Suprapubic skin (tissue), 4 donors: ENCODE data around the gene DTWD1.

Experiments used
- EP300 ChIP-seq: sonication (generic); formaldehyde crosslinking; IDR thresholded peaks from one replicate; pipeline ENCODE4 v1.6.1; 2017; ENCODE audit warnings: antibody characterized with exemption
- POLR2A ChIP-seq, 2 donors: fragments of 450-650 bp; IDR thresholded peaks; one replicate each; pipeline ENCODE4 v1.6.1; 2017; ENCODE audit warnings: antibody characterized with exemption in 2 of 2, mild to moderate bottlenecking in 2 of 2, moderate library complexity in 2 of 2
- POLR2AphosphoS5 ChIP-seq, 3 donors: sonication (generic); formaldehyde crosslinking; IDR thresholded peaks; one replicate each; pipeline ENCODE4 v1.6.1; 2017; ENCODE audit warnings: antibody characterized with exemption in 3 of 3
- TF ChIP-seq, protein P1 (sequence below), 2 donors: fragments of 200-600 bp in 1 of 2; fragments of 450-650 bp in 1 of 2; sonication (generic) in 1 of 2; IDR thresholded peaks; one replicate each; pipeline ENCODE4 v1.5.1; 2016 to 2019; ENCODE audit warnings: antibody characterized with exemption in 2 of 2, mild to moderate bottlenecking in 1 of 2, moderate library complexity in 1 of 2

DNA sequence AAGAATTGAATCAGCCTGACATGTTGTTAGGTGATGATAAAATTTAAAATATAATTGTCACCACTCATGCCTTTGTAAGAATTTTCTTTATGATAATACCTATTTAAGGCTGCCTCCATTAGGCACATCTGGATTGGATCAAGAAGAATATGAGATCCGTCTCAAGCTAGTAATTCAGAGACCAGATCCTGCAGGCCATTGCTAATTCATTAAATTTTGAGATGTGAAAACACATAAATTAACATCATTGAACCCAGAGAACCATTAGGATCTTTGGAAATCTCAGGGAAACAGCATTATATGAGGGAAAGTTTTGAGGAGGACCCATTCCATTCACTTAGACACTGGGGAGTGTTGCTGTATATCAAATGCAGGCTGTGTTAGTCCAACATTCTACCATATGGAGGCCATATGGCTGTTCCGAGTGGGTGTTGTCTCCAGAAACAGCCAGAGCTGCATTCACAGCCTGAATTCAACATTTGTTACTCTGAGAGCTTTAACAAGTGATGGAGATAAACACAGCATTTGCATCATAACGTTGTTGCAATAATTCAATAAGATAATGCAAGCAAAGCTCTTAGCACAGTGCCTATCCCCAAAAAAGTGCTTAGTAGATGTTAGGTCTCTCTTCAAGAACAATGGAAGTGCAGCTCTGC, 67.4 kb downstream of the DTWD1 start:
- TF ChIP-seq, protein P1, sequence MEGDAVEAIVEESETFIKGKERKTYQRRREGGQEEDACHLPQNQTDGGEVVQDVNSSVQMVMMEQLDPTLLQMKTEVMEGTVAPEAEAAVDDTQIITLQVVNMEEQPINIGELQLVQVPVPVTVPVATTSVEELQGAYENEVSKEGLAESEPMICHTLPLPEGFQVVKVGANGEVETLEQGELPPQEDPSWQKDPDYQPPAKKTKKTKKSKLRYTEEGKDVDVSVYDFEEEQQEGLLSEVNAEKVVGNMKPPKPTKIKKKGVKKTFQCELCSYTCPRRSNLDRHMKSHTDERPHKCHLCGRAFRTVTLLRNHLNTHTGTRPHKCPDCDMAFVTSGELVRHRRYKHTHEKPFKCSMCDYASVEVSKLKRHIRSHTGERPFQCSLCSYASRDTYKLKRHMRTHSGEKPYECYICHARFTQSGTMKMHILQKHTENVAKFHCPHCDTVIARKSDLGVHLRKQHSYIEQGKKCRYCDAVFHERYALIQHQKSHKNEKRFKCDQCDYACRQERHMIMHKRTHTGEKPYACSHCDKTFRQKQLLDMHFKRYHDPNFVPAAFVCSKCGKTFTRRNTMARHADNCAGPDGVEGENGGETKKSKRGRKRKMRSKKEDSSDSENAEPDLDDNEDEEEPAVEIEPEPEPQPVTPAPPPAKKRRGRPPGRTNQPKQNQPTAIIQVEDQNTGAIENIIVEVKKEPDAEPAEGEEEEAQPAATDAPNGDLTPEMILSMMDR (IDR thresholded peaks at IDR 0.05): no peak
- no peak for TF ChIP-seq POLR2A (IDR thresholded peaks at IDR 0.05)
- TF ChIP-seq POLR2AphosphoS5 (IDR thresholded peaks at IDR 0.05): no peak
- TF ChIP-seq EP300: no peak
